GM21447 (cell line): Measurements from ENCODE around the gene TFEB.

ENCODE experiments used
- ATAC-seq: cut with Tn5 transposase; IDR thresholded peaks from one replicate; pipeline ENCODE4 v1.9.1; 2021; ENCODE audit not compliant: unreplicated experiment

TFEB gene

DNA sequence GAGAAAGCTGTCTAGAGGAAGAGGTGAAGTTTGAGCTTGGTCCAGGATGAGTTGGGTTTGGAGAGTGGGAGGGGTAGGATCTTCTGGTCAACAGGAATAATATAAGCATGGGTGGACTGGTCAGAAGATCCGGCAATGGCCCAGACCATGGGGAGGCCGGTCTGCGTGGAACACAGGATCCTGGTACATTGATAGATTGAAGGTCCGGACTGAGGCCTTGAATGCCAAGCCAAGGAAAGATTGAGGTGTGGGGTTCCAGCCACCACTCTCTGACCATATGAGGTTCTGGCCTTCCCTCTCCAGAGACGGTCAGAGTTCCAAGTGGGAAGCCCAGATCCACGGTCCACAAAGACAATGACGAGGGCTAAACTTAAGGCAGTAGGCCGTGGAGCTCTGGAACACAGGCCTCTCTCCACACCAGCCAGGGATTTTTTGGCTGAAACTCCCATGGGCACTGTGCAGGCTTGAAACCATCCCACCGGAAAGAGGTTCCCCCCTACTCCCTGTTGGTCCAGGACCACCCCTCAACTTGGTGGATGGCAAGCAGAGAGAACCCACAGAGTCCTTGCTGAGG, 94.0 kb downstream of the TFEB start:
- no peak for ATAC-seq

DNA sequence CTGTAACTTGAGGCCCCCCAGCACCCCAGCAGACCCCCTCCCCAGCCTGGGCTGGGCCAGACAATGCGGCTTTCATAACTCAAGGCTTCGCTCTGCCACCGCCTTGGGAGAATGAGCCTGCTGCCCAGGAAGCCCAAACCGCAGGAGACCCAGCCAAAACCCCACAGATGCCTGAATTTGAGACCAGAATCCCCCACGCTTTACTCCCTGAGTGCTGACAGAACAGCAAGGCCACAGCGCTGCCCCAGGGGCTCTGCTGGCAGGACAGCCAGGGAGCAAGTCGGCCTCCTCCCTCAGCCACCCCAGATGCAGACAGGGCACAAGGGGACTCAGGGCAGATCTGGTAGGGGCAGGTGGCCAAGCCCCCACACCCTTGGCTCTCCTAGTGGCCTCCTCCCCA, 95.0 kb downstream of the TFEB start:
- ATAC-seq = no peak

DNA sequence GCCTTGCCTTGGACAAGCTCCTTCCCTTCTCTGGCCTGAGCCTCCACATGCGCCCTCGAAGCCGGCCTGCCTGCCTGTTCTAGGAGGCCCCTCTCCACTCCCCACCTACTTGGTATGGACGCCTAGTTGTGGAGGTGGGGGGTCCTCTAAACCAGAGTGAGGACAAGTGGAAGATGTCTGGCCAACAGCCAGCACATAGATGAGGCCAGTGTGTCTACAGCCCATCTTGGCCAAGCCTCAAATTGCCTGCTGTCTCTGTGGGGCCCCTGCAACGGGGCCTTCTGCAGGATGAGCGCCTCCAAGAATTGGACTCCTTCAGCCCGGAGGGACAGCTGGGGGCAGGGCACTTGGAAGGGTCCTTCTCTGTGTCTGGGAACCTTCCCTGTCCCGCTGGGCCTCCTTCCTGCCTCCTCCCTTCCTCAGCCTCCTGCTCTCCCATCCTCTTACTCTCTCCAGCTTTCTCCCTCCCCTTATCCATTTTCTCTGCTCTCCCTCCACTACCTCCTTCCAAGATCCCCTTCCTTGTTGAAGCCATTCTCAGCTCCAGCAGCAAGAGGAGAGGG, 95.5 kb downstream of the TFEB start:
- no peak for ATAC-seq

DNA sequence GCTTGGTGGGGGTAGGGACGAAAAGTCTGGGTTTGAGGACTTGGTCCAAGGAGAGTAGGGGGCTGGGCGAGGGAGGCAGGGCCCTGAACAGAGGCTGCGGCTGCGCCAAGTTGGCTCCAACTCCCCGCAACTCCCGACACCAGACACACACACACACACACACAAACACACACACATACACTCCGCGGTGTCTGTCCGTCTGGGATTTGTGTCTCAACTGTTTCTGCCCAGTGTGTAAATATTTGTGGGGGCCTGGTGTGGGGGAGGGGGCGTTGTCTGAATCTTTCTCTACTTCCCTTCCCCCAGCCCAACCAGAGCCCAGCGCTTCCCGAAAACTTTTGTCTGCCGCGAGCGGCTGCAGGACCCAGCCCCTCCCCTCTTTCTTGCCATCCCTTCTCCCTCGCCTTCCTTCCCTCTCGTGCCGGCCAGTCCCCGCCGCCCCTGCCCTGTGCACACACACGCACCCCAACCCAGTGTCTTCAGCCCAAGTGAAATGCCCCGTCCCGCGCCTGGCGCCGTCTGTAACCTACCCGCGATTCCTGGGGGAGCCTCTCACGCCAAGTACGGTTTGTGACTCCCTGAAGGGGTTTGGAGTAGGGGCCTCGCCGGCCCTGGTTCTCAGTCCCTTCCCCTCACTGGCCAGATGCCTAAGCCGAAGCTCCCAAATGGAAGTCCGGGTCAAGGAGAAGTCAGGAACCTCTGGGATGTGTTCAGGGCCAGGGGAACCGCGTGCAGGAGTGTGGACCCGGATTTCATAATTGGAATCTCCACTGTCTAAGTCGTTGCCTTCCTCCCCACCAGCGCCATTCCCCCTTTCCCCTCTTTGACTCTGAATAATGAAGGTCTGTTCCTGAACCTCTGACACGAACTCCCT, 96.2 kb downstream of the TFEB start:
- ATAC-seq = no peak

DNA sequence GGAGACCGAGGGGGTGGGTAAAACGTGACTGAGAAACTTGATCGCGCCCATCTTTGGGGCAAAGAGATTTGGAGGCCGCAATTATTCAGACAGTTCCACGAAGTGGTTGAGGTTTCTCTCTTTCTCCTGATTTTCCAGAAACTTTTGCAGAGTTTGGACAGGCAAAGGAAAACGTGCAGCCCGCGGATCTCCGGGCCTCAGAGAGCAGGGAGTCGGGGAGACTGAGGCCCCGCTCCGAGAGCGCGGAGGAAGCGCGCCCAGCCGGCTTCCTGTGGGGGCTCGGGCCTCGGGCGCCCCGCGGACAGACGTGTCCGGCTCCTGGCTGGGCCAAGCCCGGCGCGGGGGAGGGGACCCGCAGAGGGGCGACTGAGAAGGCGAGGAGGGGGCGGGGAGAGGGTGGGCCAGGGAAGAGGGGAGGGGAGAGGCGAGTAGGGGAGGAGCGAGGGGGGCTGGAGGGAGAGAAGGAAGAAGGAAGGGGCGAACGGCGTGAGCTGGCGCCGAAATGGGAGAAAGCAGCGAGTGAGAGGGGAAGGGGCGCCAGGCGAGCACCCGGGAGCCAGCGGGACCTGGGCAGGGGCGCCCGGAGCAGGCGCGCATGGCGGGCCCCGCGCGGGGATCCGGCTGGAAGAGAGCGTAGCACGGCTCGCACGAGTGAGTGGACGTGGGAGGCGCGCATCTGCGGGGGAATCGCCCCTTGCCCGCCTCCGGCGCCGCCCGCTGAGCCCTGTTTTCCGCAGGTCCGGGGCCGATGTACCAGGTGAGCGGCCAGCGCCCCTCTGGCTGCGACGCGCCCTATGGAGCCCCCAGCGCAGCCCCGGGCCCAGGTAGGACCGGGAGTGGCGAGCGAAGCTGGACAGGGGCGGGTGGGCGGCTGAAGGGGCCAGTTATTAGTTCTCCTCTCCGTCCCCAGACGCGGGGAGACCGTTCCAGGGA, 97.1 kb downstream of the TFEB start, which contains the start of gene MDFI:
Gene MDFI (plus strand): TSS at position 467 of the 933 bp plus-strand sequence. CDS start 282 bp downstream, at position 749.
- no peak for ATAC-seq

DNA sequence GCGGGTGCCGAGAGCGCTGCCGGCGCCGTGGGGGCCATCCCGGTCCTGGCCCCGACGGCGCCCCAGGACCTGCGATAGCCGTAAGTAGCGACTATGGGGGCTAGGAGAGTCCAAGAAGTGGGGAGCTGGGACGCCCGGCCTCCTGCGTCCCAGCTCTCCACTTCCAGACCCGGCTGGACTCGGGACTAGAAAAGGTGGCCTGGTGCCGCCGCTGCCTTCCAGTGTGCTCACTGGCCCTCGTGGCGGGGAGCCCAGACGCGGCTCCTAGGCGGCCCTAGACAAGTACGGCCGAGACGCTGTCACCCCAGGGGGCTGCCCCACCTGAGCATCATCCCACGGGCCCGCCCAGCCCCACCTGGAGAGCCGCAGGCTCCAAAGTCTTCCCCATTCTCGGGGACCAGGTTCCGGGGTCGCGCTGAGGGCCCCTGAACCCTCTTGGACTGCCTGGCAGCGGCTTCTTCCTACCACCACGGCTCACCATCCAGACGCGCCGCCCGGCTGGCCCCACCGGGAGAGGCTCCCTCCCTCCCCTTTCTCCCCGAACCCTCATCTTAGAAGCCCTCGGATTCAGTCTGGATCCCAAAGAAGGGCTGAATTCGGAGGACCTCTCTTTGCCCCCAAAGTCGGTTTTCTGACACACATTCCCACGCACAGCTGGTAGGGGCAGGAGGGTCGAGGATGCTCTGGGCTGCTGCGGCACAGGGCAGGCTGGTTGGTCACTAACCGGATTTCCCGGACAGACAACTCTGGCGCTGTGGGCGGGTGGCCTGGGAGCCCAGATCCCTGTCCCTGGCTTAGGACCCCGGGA, 98.0 kb downstream of the TFEB start:
- ATAC-seq = no peak

DNA sequence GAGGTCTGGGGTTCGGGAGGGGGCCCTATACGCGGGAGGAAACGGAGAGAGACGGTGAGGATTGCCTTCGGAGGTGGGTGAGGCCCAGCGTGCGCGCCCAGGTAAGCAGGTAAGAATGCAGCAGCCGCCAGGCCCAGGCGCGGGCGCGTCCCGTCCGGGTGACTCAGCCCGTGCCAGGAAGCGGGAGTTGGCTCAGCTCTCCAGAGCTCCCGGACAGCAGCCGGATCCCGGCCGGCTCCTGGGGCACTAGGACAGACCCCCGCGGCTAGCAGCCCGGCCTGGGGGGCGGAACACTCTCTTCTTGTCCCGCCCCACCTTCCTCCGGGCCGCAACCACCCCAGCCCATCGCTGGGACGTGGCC, 98.6 kb downstream of the TFEB start:
- ATAC-seq = no peak

DNA sequence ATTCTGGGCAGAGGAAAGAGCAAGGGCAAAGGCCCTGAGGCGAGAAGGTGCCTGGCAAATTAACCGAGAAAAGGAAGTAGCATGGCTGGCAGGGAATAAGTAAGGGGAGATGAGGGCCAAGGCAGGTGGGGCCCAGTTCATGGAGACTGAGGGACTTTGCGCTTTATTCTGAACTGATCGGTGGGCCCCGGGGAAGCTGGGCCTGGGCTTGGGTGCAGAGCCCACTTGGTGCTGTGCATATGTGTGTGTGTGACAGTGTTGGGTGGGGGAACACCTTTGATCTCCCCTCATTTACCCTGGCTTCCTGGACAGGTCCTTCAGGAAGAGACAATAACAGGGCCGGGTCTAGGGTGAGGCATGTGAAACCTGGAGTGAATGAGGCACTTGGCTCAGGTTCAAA, 100.0 kb downstream of the TFEB start:
- ATAC-seq = no peak

DNA sequence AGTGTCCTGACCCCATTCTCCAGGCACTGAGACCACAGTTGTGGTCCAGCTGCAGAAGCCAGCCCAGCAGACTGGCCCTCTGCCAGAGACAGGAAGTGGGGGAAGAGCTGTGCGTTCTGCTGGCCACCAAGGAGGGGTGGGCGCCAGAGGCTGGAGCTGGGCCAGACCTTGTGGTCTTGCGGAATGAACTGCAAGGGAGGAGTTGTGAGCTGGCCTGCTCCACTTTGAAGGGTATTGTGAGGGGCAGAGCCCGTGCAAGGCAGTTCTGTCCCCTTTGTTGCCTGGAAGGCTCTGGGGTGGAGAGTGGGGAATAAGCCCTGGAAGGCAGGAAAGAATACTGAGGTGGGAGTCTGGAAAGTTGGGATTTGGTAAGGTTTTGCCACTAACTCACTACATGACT, 100.8 kb downstream of the TFEB start:
- no peak for ATAC-seq
